IMR-90 (cell line): ENCODE measurements around the gene ALDH5A1. TPM values are rescaled to one million over a fixed set of nuclear protein-coding genes. Genes with fewer than 3 reads are reported as not detected.

Source experiments
- ATAC-seq: fragments of 200-7000 bp; cut with Tn5 transposase; 2 replicates; pipeline ENCODE4 v1.9.1; 2020; ENCODE audit warnings: low read depth, mild to moderate bottlenecking, moderate library complexity
- BruUV-seq: library from RNA; stranded (reverse); fragments of 400-500 nt; replicated peaks from 2 replicates; lab custom pipeline; 2021; lab: Mats Ljungman, UMichigan
- CTCF ChIA-PET: fragments of 300-600 bp; formaldehyde crosslinking; extraction: SDS; loops from one replicate; lab custom pipeline; 2021; ENCODE audit warnings: antibody characterized with exemption; lab: Yijun Ruan, JAX
- POLR2A ChIA-PET: fragments of 300-600 bp; sonication (Branson Sonifier 250); formaldehyde crosslinking; loops from one replicate; lab custom pipeline; 2022; ENCODE audit warnings: antibody characterized with exemption; ENCODE audit not compliant: unreplicated experiment; lab: Charles Lee
- DNase-seq: peaks from one replicate; pipeline ENCODE4 v3.0.0; 2013
- H2AFZ ChIP-seq: replicated peaks from 2 replicates; pipeline ENCODE3; 2013; ENCODE audit warnings: low read length, mild to moderate bottlenecking; ENCODE audit not compliant: poor library complexity
- H2AK5ac ChIP-seq: 2 replicates; pipeline ENCODE4 v1.6.1; 2013; ENCODE audit warnings: low read depth, low read length, inconsistent platforms
- H2AK9ac ChIP-seq: replicated peaks from 2 replicates; pipeline ENCODE3; 2013; ENCODE audit warnings: mild to moderate bottlenecking, low read depth, low read length, moderate library complexity; ENCODE audit not compliant: poor library complexity
- H2BK120ac ChIP-seq: 2 replicates; pipeline ENCODE4 v1.6.1; 2013; ENCODE audit warnings: low read depth, low read length, inconsistent platforms
- H2BK15ac ChIP-seq: 3 replicates; pipeline ENCODE4 v1.6.1; 2013; ENCODE audit warnings: low read depth, low read length, inconsistent platforms
- H2BK20ac ChIP-seq: 2 replicates; pipeline ENCODE4 v1.6.1; 2013; ENCODE audit warnings: low read depth, mild to moderate bottlenecking, inconsistent platforms, low read length, moderate library complexity
- H2BK5ac ChIP-seq: 2 replicates; pipeline ENCODE4 v1.6.1; 2013; ENCODE audit warnings: mild to moderate bottlenecking, low read depth, low read length, inconsistent platforms; ENCODE audit not compliant: poor library complexity, severe bottlenecking
- H3K14ac ChIP-seq: replicated peaks from 2 replicates; pipeline ENCODE4 v1.6.1; 2013; ENCODE audit warnings: low read depth, low read length, inconsistent platforms
- H3K18ac ChIP-seq: 2 replicates; pipeline ENCODE4 v1.6.1; 2013; ENCODE audit warnings: low read depth, low read length, control low read depth
- H3K23ac ChIP-seq: 2 replicates; pipeline ENCODE4 v1.6.1; 2013; ENCODE audit warnings: low read depth, low read length, inconsistent platforms
- H3K27ac ChIP-seq: 2 replicates; pipeline ENCODE4 v1.5.1; 2013; ENCODE audit warnings: mild to moderate bottlenecking, control low read depth, low read length; ENCODE audit not compliant: insufficient read depth
- H3K27me3 ChIP-seq: 2 replicates; pipeline ENCODE4 v1.6.1; 2013; ENCODE audit warnings: low read length; ENCODE audit not compliant: control insufficient read depth, insufficient read depth
- H3K36me3 ChIP-seq: 2 replicates; pipeline ENCODE4 v1.6.1; 2013; ENCODE audit warnings: low read length, mixed read lengths; ENCODE audit not compliant: control insufficient read depth, insufficient read depth
- H3K4ac ChIP-seq: 2 replicates; pipeline ENCODE4 v1.6.1; 2013; ENCODE audit warnings: low read depth, low read length, inconsistent platforms
- H3K4me1 ChIP-seq: 2 replicates; pipeline ENCODE4 v1.6.1; 2013; ENCODE audit warnings: low read length, mixed read lengths; ENCODE audit not compliant: control insufficient read depth, insufficient read depth
- H3K4me2 ChIP-seq: 2 replicates; pipeline ENCODE4 v1.6.1; 2013; ENCODE audit warnings: low read depth, mild to moderate bottlenecking, control low read depth, low read length, moderate library complexity
- H3K4me3 ChIP-seq: 2 replicates; pipeline ENCODE4 v1.5.1; 2013; ENCODE audit warnings: low read depth, mild to moderate bottlenecking, control low read depth, low read length, moderate library complexity; ENCODE audit not compliant: insufficient read depth
- H3K56ac ChIP-seq: 2 replicates; pipeline ENCODE4 v1.6.1; 2013; ENCODE audit warnings: low read length, inconsistent platforms; ENCODE audit not compliant: insufficient read depth; ENCODE audit errors: extremely low read depth
- H3K79me1 ChIP-seq, 2 experiments: 2 replicates each; pipeline ENCODE4 v1.6.1; 2013; ENCODE audit warnings: low read length in 2 of 2, inconsistent platforms in 1 of 2, low read depth in 1 of 2
- H3K9ac ChIP-seq: 2 replicates; pipeline ENCODE4 v1.6.1; 2013; ENCODE audit warnings: low read depth, low read length, control low read depth
- H3K9me1 ChIP-seq: 2 replicates; pipeline ENCODE4 v1.6.1; 2013; ENCODE audit warnings: low read length, inconsistent platforms; ENCODE audit not compliant: insufficient read depth
- H3K9me3 ChIP-seq: 2 replicates; pipeline ENCODE4 v1.6.1; 2013; ENCODE audit warnings: low read length; ENCODE audit not compliant: control insufficient read depth, insufficient read depth
- H4K20me1 ChIP-seq: 2 replicates; pipeline ENCODE4 v1.6.1; 2013; ENCODE audit warnings: low read length, inconsistent platforms; ENCODE audit not compliant: insufficient read depth
- H4K5ac ChIP-seq: 2 replicates; pipeline ENCODE4 v1.6.1; 2013; ENCODE audit warnings: mild to moderate bottlenecking, low read depth, low read length, control low read depth
- H4K8ac ChIP-seq, 2 experiments: 2 replicates each; pipeline ENCODE4 v1.6.1; 2013; ENCODE audit warnings: low read depth in 2 of 2, low read length in 2 of 2, control low read depth in 1 of 2, inconsistent platforms in 1 of 2
- H4K91ac ChIP-seq: 2 replicates; pipeline ENCODE4 v1.6.1; 2013; ENCODE audit warnings: low read depth, low read length, inconsistent platforms; ENCODE audit not compliant: insufficient read depth
- BHLHE40 ChIP-seq: fragments of 150-350 bp; IDR thresholded peaks from 2 replicates; pipeline ENCODE4 v1.6.1; 2016; ENCODE audit warnings: mild to moderate bottlenecking, low read depth, low read length
- POLR2A ChIP-seq: IDR thresholded peaks from 2 replicates; pipeline ENCODE4 v1.6.1; 2012; ENCODE audit warnings: mild to moderate bottlenecking, low read depth, low read length
- RCOR1 ChIP-seq: IDR thresholded peaks from 2 replicates; pipeline ENCODE4 v1.6.1; 2012; ENCODE audit warnings: mild to moderate bottlenecking, low read length, improper control_type of control experiment; ENCODE audit not compliant: insufficient replicate concordance
- RFX5 ChIP-seq: IDR thresholded peaks from 2 replicates; pipeline ENCODE4 v1.8.0; 2012; ENCODE audit warnings: low read depth, mild to moderate bottlenecking, low read length, moderate library complexity
- WGBS, 2 experiments: methylation state at CpG; one replicate each; pipeline versions ENCODE4 v1.1.5 to v1.1.7; 2013; ENCODE audit warnings: missing lambda C conversion rate in 2 of 2; ENCODE audit not compliant: insufficient read length in 1 of 2; ENCODE audit errors: extremely low coverage in 2 of 2; 5-methylcytosine and 5-hydroxymethylcytosine counted together
- dilution Hi-C: fragments of 300-500 bp; cut with HindIII; formaldehyde crosslinking; loops from one replicate; pipeline ENCODE4 v1.14.3; 2018; ENCODE audit warnings: low sequenced_read_pairs; ENCODE audit not compliant: unreplicated experiment
- in situ Hi-C: fragments of 300-500 bp; cut with MboI; formaldehyde crosslinking; loops from 3 replicates; pipeline ENCODE4 v1.14.3; 2019; ENCODE audit warnings: low sequenced_read_pairs, inconsistent platforms, mixed read lengths
- intact Hi-C: fragments of 100-400 bp; cut with micrococcal nuclease; formaldehyde crosslinking; loops from 2 replicates; pipeline ENCODE4 v1.10.0; 2022
- polyA plus RNA-seq, 3 experiments: library from polyadenylated mRNA; depleted of rRNA; stranded (reverse); fragments of >200 nt; gene quantifications; 2 replicates each; pipeline ENCODE4 v1.2.3, GENCODE V29; 2012; ENCODE audit warnings: low replicate concordance in 1 of 3
- total RNA-seq: library from RNA; depleted of rRNA; stranded (reverse); fragments of >200 nt; gene quantifications from 2 replicates; pipeline ENCODE4 v1.2.3, GENCODE V29; 2012

ALDH5A1 gene
- total and polyA plus RNA-seq, 2 of the 4 experiments (the other 2 are of a cell fraction) = 0.36 to 0.48 TPM

DNA sequence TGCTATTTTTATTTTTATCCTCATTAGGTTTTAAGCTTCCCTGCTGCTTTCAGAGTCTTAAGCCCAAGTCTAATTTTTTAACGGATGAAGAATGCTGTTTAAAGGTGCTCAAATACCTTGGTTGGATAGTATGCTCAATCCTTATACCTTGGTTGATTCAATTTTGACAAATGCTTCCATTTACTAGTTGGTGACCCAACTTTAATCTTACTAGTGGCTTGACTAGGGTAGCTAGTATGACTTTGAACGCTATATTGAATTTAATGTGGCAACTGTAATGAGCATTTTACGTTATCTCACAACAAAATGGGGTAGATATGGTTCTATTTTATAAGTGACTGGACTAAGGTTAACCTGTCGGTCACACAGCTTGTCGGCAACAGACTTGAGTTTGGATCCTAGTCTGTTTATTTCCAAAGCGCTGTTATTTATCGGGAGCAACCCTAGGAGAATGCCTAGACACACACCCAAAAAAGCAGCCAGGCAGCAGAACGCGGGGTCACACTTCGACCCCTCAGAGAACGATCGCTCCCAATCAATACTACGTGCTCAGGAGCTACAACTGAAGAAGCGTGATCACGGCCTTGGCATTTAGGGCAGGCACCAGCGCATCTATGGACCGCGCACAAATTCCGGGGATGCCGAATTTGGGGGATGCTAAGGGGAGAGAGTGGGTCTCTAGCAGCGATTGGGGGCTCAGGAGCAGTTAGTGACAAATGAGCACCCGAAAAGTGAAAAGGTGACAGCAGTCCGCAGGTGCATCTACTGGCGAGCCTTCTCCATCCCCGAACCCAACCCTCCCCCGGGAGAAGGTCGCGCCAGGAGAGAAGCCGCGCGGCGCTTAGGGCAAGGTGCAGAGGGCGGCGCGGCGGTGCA, 586 bp upstream of the ALDH5A1 start (continued):
- TF ChIP-seq RFX5 = no peak

DNA sequence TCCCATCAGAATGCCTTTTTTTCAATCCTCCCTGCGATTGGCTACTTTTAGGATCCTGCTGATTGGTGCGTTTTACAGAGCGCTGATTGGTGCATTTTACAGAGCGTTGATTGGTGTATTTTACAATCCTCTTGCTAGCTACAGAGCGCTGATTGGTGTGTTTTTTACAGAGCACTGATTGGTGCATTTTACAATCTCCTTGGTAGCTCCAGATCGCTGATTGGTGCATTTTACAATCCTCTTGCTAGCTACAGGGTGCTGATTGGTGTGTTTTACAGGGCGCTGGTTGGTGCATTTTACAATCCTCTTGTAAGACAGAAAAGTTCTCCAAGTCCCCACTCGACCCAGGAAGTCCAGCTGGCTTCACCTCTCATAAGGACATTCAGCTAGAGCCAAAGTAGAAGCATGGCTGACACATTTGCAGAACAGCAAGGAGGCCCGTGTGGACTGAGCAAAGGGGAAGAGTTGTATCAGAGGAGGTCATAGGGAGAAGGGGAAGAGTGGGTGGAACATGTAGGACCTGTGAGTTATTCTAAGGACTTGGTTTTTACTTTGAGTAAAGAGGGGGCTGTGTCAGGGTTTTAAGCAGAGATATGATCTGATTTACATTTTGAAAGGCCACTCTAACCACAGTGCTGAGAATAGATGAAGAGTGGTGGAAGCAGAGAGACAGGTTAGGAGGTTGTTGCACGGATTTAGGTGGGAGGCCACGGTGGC, 2.6 kb downstream of the ALDH5A1 start:
- no peak overlapping the region for H3K56ac ChIP-seq
- no peaks in the 10 kb centered on the region for H3K9me1 ChIP-seq
- no peaks in the 10 kb centered on the region for H4K20me1 ChIP-seq
- H3K18ac ChIP-seq = no peak overlapping the region
- H3K23ac ChIP-seq = no peak overlapping the region
- no peaks in the 10 kb centered on the region for H3K36me3 ChIP-seq
- H2AK5ac ChIP-seq = no peak overlapping the region
- no peak overlapping the region for H3K4me3 ChIP-seq
- H3K27me3 ChIP-seq = peaks cover 12% of the 10 kb centered on the region
- no peak overlapping the region for H3K14ac ChIP-seq
- H3K4me1 ChIP-seq = peaks cover 5% of the 10 kb centered on the region
- ATAC-seq = no peak
- BruUV-seq = no TSS peak
- no peak overlapping the region for H4K91ac ChIP-seq
- ChIA-PET POLR2A (no interaction called here), CTCF (no interaction called here)
- intact Hi-C loops (no loop called here), in situ Hi-C loops (no loop called here), dilution Hi-C loops (no loop called here)
- no peak for TF ChIP-seq POLR2A
- no peak for TF ChIP-seq BHLHE40
- TF ChIP-seq RCOR1 = no peak
- no peak overlapping the region for H4K8ac ChIP-seq
- no peak overlapping the region for H2AK9ac ChIP-seq
- H3K27ac ChIP-seq = no peak overlapping the region
- H3K9ac ChIP-seq = no peak overlapping the region
- no peak overlapping the region for H2AFZ ChIP-seq
- no CpG with 5 or more reads among the region's 11 CpGs for WGBS, 2 experiments
- no peak overlapping the region for H3K4me2 ChIP-seq
- no peak overlapping the region for H3K4ac ChIP-seq
- H3K79me1 ChIP-seq = no peaks in the 10 kb centered on the region
- H3K9me3 ChIP-seq = no peaks in the 10 kb centered on the region
- H2BK20ac ChIP-seq = no peak overlapping the region
- DNase-seq = no peak
- H2BK120ac ChIP-seq = no peak overlapping the region
- no peak overlapping the region for H2BK15ac ChIP-seq
- H2BK5ac ChIP-seq = no peak overlapping the region
- no peak overlapping the region for H4K5ac ChIP-seq
